ENCODE results near the gene RALGAPA1.

The RALGAPA1 gene

GRCh38 chr14:35766700-35767082, 42.4 kb downstream of the RALGAPA1 start:
- Histone ChIP-seq H3K27ac (ENCODE audit: low read length) (peak overlapping the region; percentile 45; the same call in 1 of the 2 replicates), H3K79me2 (ENCODE audit: insufficient read depth, low read length) (no peaks in the 10 kb centered on the region), H4K20me1 (ENCODE audit: insufficient read depth, low read length) (no peaks in the 10 kb centered on the region), H3K27me3 (ENCODE audit: insufficient read depth, low read length, poor library complexity) (no peaks in the 10 kb centered on the region), H3K36me3 (ENCODE audit: insufficient read depth, low read length) (peaks cover 16% of the 10 kb centered on the region), H3K4me1 (ENCODE audit: insufficient read depth, low read length) (peaks cover 14% of the 10 kb centered on the region), H3K9me3 (ENCODE audit: insufficient read depth, low read length, severe bottlenecking) (no peaks in the 10 kb centered on the region), H3K4me3 (ENCODE audit: low read depth in 1 of 2, low read length in 2 of 2) (no peak overlapping the region), H2AFZ (ENCODE audit: low read depth, low read length) (no peak overlapping the region), H3K9ac (ENCODE audit: low read depth, low read length) (no peak overlapping the region), H3K4me2 (ENCODE audit: insufficient read depth, low read length) (no peak overlapping the region)
- TF ChIP-seq CTCF (IDR thresholded peaks at IDR 0.05; ENCODE audit: borderline replicate concordance, extremely low read depth, low read length, poor library complexity, severe bottlenecking) (no peak), EZH2 (IDR thresholded peaks at IDR 0.05; ENCODE audit: borderline replicate concordance, low read depth, low read length, severe bottlenecking) (no peak)
- DNase-seq (peak; percentile 45), ATAC-seq (ENCODE audit: insufficient read depth, low read depth) (peak; percentile 97)

DNA sequence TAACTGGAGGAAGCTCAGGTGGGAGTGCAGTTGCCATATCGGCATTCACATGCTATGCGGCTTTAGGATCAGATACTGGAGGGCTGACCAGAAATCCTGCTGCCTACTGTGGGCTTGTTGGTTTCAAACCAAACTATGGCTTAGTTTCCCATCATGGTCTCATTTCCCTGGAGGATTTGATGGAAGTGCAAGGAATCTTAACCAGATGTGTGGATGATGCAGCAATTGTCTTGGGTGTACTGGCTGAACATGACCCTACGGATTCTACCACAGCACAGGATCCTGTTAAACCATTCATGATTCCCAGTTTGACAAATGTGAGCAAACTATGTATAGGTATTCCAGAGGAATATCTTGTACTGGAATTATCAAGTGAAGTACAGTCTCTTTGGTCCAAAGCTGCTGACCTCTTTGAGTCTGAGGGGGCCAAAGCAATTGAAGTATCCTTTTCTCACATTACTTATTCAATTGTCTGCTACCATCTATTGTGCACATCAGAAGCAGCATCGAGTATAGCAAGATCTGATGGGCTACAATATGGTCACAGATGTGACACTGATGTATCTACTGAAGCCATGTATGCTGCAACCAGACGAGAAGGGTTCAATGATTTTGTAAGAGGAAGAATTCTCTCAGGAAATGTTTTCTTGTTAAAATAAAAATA, 42.9 kb downstream of the RALGAPA1 start:
- H4K20me1 ChIP-seq (ENCODE audit: insufficient read depth, low read length), result no peaks in the 10 kb centered on the region
- H3K4me3 ChIP-seq (ENCODE audit: low read depth in 1 of 2, low read length in 2 of 2), result no peak overlapping the region
- peaks cover 16% of the 10 kb centered on the region for H3K36me3 ChIP-seq (ENCODE audit: insufficient read depth, low read length)
- H3K27me3 ChIP-seq (ENCODE audit: insufficient read depth, low read length, poor library complexity), result no peaks in the 10 kb centered on the region
- H3K9me3 ChIP-seq (ENCODE audit: insufficient read depth, low read length, severe bottlenecking), result no peaks in the 10 kb centered on the region
- no peak overlapping the region for H3K4me2 ChIP-seq (ENCODE audit: insufficient read depth, low read length)
- no peak overlapping the region for H3K27ac ChIP-seq (ENCODE audit: low read length)
- no peak overlapping the region for H2AFZ ChIP-seq (ENCODE audit: low read depth, low read length)
- no peaks in the 10 kb centered on the region for H3K79me2 ChIP-seq (ENCODE audit: insufficient read depth, low read length)
- TF ChIP-seq EZH2 (IDR thresholded peaks at IDR 0.05; ENCODE audit: borderline replicate concordance, low read depth, low read length, severe bottlenecking) (no peak), CTCF (IDR thresholded peaks at IDR 0.05; ENCODE audit: borderline replicate concordance, extremely low read depth, low read length, poor library complexity, severe bottlenecking) (no peak)
- H3K9ac ChIP-seq (ENCODE audit: low read depth, low read length), result no peak overlapping the region
- DNase-seq (no peak), ATAC-seq (ENCODE audit: insufficient read depth, low read depth) (peak; percentile 44)
- H3K4me1 ChIP-seq (ENCODE audit: insufficient read depth, low read length), result peaks cover 14% of the 10 kb centered on the region

DNA sequence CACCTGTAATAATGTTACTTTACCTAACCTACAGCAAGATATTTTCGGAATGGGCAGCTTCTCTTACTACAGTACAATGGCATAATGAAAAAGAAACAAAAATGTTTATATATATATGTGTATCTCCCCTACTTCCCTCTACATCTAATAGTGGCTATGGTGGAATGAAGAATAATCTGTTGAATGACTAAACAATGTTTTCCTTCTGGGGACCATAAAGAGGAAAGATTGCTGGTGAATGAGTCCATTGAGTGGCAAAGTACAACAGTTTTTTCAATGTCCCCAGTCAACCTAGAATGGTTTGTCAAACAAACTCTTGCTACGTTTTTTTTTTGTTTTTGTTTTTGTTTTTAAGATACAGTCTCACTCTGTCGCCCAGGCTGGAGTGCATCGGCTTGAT, 47.2 kb downstream of the RALGAPA1 start:
- DNase-seq, result no peak
- Histone ChIP-seq H2AFZ (ENCODE audit: low read depth, low read length) (no peak overlapping the region), H3K36me3 (ENCODE audit: insufficient read depth, low read length) (peaks cover 18% of the 10 kb centered on the region), H3K9me3 (ENCODE audit: insufficient read depth, low read length, severe bottlenecking) (no peaks in the 10 kb centered on the region), H3K27me3 (ENCODE audit: insufficient read depth, low read length, poor library complexity) (no peaks in the 10 kb centered on the region), H3K79me2 (ENCODE audit: insufficient read depth, low read length) (no peaks in the 10 kb centered on the region), H3K4me3 (ENCODE audit: low read depth in 1 of 2, low read length in 2 of 2) (no peak overlapping the region), H3K27ac (ENCODE audit: low read length) (no peak overlapping the region), H3K9ac (ENCODE audit: low read depth, low read length) (no peak overlapping the region), H4K20me1 (ENCODE audit: insufficient read depth, low read length) (no peaks in the 10 kb centered on the region), H3K4me2 (ENCODE audit: insufficient read depth, low read length) (no peak overlapping the region), H3K4me1 (ENCODE audit: insufficient read depth, low read length) (peaks cover 8% of the 10 kb centered on the region)
- no peak for TF ChIP-seq EZH2 (IDR thresholded peaks at IDR 0.05; ENCODE audit: borderline replicate concordance, low read depth, low read length, severe bottlenecking)
- no peak for TF ChIP-seq CTCF (IDR thresholded peaks at IDR 0.05; ENCODE audit: borderline replicate concordance, extremely low read depth, low read length, poor library complexity, severe bottlenecking)
- no peak for ATAC-seq (ENCODE audit: insufficient read depth, low read depth)

All from DND-41 (cell line).